ENCODE results near the gene ADARB2.

The ADARB2 gene

DNA sequence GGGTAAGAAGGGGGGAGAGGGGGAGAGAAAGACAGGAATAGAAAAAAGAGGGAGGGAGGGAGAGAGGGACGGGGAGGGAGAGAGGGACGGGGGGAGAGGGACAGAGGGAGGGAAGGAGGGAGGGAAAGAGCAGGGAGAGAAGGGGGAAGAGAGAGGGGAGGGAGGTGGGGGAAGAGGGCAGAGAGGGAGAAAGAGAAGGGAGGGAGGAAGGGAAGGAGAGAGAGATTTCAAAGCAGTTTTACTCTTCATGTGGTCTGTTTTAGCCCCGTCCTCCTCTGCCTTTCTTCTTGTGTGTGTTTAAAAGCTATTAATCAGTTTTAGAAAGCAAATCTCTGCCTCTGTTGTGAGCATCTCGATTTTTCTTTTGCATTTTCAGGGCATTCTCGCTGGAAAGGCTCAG is 444.2 kb downstream of the ADARB2 start:
- no peak for DNase-seq

DNA sequence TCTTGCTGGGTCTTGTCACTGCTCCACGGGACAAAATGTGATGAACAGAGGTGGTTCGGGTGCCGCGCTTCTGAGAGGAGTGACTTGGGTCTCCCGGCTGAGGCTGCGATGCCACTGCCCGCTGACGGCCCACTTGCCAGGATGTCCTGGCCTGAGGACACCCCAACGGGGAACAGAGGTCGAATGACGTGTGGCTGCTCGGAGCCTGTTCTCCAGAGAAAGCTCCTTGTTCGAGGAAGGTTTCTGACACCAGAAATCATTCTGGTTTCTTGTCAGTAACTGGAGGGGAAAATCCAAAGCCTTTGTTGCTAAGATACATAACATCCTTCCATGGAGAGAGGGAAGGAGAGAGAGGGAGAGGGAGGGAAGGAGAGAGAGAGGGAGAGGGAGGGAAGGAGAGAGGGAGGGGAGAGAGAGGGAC is 444.7 kb downstream of the ADARB2 start:
- DNase-seq, result peak; percentile 15

DNA sequence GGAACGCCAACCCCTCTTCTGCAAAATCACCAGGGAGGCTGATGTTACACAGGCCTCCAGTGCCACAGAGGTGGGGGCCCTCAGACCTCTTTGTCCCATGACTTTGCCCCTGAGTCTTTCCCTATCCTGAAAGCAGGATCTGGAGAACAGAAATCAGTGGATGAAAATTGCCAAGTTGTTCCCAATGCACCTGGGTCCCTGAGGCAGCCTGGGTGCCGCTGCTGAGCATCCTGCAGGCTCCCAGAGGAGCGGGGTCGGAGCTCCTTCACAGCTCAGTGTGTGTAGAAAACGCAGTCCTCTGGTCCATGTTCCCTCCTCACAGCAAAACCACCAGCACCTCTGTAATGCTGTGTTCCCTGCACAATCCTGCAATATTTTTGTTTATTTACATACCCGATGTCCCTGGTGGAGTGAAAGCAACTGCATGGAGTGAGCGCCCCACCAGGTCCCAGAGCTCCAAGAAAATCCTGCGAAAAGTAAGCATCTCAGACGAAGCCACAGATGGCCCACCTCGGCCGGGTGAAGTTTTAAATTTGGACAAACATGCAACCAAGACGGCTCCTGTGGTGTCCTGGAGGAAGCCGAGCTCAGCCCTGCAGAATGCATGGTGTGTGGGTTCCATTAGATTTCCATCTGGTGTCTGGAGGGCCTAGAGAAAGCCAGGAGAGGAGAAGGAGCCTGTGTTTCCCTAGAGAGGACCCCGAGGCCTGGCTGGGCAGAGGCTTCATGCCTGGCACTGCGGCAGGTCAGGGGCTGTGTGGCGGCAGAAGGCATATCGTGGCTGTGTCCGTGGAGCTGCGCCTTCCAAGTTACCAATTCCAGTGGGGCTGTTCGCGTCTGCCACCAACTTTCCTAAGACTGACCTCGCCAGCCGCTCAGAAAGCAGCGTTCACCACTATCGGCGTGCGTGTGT is 445.9 kb downstream of the ADARB2 start:
- DNase-seq, result peak; percentile 13

DNA sequence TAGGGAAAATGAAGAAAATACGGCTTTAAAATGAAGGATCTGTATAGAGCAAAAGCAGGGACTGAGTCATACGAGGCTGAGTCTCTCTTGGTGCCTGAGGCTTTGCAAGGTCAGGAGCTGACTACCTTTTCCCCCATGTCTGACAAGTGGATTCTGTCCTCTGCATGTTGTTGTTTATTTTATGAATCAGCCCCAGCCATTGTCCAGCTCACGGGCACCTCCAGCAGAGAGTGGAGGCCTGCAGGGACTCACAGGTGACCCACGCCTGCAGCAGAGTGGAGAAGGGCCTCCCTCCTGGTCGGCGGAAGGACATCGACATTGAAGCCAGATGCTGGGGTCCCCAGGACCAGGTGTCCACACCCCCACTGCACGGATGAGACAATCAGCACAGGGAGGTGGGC is 447.3 kb downstream of the ADARB2 start:
- peak; percentile 2 for DNase-seq

GRCh38 chr10:1289591-1289990 is 447.7 kb downstream of the ADARB2 start:
- DNase-seq, result peak; percentile 23

- DNase-seq, result peak; percentile 24
Measured at GRCh38 chr10:1287971-1288401, 449.3 kb downstream of the ADARB2 start.

GRCh38 chr10:1287487-1287886 is 449.8 kb downstream of the ADARB2 start:
- no peak for DNase-seq

GRCh38 chr10:1284076-1284475 is 453.2 kb downstream of the ADARB2 start:
- no peak for DNase-seq

GRCh38 chr10:1281405-1281782 is 455.9 kb downstream of the ADARB2 start:
- DNase-seq, result peak; percentile 6

DNA sequence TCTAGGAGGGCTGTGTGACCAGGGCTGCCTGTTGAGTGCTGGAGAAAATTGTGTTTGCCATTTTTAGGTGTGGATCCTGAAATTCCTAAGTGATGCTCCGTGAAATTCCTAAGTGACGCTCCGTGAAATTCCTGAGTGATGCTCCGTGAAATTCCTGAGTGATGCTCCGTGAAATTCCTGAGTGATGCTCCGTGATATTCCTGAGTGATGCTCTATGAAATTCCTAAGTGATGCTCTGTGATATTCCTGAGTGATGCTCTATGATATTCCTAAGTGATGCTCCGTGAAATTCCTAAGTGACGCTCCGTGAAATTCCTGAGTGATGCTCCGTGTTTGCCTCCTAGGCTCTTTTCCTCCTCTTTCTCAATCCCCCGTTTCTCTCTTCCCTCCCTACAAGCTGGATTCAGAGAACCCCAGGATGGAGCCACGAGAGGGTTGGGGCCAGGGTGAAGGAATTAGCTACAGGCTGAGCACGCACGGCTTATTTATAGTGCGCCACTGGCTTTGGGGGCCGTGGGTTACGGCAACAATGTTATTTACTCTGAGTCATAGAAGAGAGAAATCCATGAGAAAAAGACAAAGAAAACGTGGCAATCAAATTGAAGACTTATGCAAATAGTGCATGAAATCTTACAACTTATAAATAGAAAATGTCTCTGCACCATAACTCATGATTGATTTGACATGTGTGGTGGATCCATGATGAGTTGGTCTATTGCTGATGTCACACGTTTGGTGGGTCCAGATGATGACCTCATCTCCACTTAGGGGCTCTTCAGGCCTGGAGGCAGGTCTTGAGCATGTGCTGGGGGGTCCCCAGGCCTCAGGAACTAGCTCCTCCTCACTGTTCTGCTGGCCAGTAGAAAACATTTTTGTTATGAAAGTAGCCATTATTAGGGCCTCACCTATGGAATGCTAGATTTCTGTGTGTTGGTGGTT is 456.6 kb downstream of the ADARB2 start:
- DNase-seq, result peak; percentile 0

DNA sequence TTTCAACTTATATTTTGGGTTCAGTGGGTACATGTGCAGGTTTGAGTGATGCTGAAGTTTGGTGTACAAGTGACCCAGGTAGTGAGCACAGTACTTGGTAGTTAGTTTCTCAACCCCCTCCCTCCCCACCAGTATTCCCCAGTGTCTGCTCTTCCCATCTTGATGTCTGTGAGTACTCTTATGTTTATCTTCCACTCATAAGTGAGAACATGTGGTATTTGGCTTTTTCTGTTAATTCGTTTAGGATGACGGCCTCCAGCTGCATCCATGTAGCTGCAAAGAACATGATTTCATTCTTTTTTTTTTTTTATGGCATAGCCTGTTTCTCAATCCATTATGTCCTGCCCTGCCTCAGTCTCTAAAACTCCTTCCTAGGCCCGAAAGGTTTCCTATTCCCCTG is 459.0 kb downstream of the ADARB2 start:
- no peak for DNase-seq

DNA sequence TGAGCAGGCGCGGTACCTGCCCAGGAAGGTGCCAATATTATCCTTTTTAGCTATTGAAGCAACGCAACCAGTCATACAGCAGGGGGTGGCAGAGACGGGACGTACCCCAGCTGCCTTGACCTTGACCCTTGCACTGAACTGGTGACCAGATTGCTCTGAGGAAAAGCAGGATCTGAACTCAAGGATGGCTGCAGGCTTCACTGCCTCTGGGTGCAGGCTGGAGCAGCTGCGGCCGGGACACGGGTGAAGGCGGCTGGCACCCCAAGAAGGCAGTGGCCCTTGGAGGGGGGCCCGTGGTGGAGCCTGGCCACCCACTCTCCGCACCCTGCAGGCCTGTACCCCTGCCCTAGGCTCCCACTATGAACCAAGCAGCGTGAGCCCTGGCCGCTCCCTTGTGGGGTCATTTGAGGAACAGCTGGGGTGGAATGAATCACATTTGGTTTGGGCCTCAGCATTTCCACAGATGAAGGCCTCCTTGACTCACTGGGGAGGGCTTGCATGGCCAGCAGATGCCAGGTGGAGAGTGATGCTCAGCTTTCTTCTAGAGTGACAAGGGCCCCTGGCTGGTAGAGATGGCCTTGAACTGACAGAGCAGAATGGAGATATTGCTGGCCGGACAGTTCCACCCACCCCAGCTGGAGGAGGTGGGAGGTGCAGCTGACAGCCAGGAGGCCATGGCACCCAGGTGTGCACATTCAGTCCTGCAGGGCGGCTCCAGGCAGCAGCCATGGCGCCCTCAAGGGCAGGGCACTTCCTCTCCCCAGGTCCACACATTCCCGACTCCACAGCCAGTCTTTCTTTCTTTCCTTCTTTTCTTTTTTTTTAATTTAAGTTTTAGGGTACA is 462.4 kb downstream of the ADARB2 start:
- DNase-seq, result no peak

DNA sequence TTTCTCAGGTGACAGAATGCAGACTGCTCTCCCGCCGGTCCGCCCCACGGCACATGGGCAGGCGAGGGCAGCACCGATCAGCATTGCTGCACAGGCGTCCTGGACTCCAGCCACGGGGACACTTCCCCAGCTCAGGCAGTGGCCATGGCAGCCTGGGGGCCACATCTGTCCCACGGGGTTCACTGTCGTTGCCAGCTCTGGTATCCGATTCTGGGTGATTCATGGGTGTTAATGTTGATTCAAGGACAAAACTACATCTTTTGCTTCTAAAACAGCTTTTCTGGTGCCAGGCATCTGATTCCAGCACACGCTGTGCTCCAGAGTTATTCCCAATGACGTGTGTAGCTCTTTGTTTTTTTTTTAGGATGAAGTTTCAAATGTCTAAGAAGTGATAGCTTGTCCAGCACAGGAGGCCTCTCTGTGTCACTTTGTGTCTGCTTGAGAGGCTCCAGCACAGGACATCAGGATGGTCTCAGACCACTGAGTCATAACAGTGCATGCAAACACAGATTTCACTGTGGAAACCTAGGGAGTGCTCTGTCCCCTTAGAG is 463.1 kb downstream of the ADARB2 start:
- DNase-seq, result no peak

DNA sequence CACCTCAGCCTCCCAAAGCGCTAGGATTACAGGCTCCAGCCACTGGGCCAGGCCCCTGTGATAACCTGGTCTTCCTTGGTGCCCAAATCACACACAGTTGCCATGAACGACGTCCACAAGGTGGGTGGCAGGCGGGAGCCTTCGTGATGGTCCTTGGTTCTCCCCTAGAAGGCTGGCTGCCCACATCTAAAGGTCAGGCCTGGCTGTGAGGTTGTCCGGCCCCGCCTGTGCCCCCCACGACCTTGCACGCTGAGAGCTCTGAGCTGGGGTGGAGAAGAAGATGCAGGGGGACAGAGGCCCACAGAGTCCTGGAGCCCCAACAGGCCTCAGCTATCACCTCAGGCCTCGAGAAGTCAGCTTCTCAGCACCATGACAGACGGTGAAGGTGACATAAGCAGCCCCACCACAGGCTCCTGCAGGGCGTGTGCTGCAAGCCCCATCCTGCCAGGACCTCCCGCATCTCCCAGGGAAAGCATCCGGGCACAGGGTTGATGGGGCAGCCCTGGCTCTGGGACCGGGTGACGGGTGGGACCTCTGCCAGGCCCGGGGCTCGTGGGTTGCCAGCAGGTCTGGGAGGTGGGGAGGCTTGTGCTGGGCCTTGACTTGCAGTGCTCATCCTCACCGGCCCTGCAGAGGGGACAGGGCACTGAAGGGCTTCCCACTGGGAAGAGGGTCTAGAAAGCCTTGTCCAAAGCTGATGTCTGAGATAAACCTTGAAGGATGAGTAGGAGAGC is 463.8 kb downstream of the ADARB2 start:
- no peak for DNase-seq

DNA sequence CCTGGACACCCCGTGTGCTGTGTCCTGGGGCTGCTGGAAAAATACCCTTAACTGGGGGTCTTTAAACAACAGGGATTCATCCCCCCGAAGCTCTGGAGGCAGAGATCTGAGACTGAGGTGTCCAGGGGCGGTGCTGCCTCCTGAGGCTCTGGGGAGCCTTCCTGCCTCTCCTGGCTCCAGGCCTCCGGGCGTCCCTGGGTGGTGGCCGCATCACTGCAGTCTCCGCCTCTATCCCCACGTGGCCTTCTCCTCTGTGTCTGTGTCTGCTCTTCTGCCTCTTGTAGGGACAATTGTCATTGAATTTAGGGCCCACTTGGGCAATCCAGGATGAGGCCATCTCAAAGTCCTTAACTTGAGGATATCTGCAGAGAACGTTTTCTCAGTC is 464.6 kb downstream of the ADARB2 start:
- DNase-seq, result no peak

DNA sequence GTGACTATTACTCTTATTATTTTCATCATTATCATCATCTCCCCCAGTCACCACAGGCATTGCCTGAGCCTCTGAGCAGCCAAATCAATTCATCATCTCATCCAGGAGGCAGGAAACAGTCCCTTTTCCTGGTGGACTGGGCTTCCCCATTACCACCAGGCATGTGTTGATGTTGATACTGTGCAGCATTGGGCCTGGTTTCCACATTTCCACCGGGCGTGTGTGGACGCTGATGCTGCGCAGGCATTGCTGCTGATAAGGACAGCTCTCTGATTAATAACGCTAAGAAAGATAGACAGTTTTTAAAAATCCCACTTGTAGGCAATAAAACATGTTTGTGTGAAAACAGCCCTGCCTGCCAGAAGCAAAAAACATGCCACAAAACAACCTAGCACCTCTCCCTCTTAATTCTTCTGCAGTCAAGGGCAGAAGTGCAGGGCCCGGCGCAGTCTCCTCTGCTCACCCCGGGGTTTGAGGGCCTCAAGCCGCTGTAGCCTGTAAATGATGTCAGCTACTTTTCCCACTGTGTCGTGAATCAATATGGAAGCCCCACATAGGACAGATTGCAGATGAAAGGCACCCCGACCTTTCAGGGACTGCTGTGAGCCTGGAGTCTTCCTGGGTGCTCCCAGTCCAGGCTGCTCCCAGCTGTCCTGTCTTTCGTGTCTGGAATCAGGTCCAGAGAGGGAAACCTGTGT is 465.1 kb downstream of the ADARB2 start:
- no peak for DNase-seq

DNA sequence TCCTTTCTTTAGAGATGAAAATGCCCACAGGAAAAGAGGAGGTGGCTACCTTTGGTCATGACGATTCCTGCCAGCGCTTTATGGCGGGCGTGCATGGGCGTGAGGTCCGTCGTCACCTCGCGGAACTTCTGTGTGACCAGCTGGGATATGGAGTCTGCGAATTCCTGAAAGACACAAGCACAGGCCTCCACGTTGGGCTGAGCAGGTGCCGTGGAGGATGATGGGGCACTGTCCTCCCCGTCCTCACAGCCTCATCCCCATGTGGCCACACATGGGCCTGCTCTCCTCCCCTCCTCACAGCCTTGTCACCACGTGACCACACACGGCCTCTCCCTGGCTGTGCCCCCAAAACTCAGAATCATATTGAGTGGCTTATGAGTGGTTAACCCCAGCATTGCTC is 466.4 kb downstream of the ADARB2 start:
- no peak for DNase-seq

- DNase-seq, result no peak
Measured at GRCh38 chr10:1270490-1270889, 466.8 kb downstream of the ADARB2 start.

DNA sequence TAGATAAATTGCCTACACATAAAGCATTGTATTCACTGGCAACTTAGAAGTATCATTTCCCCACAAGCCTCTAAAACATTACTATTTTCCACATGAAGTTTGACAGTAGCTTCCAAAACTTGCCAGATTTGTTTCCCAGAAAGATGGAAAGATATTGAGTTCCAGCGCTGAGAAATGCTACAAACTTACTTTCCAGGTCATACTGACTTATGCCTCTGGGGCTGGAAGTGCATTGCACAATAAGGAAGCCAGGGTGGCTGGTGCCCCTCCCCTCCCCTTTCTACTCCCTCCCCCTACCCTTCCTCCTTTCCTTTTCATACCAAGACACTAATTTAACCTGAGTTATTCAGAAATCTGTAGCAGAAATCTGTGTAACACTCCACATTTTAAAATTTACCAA is 468.5 kb downstream of the ADARB2 start:
- no peak for DNase-seq

DNA sequence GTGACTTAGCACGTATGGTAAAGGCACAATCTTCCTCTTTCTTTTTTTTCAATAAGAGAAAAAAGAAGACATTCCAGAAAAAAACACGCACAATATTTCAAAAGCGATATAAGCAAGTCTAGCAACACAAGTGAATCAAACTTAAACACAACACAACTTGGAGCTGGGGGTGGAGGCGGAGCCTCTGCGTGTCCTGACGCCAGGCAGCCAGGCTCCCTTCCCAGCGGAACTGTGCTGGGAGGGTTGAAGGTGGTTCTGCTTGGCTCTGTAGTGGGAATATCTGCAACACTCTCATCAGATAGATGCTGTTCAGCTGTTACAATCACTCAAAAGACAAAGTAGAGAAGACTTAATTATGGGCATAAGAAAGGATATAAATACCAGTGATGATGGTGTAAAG is 469.8 kb downstream of the ADARB2 start:
- no peak for DNase-seq

GRCh38 chr10:1267148-1267547 is 470.2 kb downstream of the ADARB2 start:
- DNase-seq, result peak; percentile 11

Measured in activated CD4-positive, CD25-positive, alpha-beta regulatory T cell treated with anti-CD3 and anti-CD28 coated beads, Interleukin-2, amount 50 U/mL, for 72 hours (primary cell).